K562 (cell line): ENCODE measurements around the gene BHLHE40. TPM values are rescaled to one million over a fixed set of nuclear protein-coding genes. Genes with fewer than 3 reads are reported as not detected.
A peak's percentile ranks its signal among the peaks of the same experiment; 100 is the strongest.

ENCODE experiments used
- CHCHD3 ChIP-seq: fragments of 250-450 bp; sonication (Bioruptor Pico); IDR thresholded peaks from 2 replicates; pipeline ENCODE4 v2.1.2; 2022; ENCODE audit warnings: mild to moderate bottlenecking
- COPS2 ChIP-seq: fragments of 450-650 bp; conservative IDR thresholded peaks from 2 replicates; pipeline ENCODE4 v1.6.1; 2016; ENCODE audit warnings: mild to moderate bottlenecking, moderate library complexity
- ELK1 ChIP-seq: sonication (generic); formaldehyde crosslinking; IDR thresholded peaks from 2 replicates; pipeline ENCODE4 v1.8.1; 2022; ENCODE audit warnings: missing genetic modification reagents
- FIP1L1 ChIP-seq: fragments of 200-400 bp; formaldehyde crosslinking; IDR thresholded peaks from 2 replicates; pipeline ENCODE4 v1.6.1; 2018; ENCODE audit warnings: mild to moderate bottlenecking, low read depth, low read length; ENCODE audit not compliant: poor library complexity, severe bottlenecking
- KAT8 ChIP-seq: fragments of 450-650 bp; IDR thresholded peaks from 2 replicates; pipeline ENCODE4 v1.6.1; 2016; ENCODE audit warnings: low read depth, mild to moderate bottlenecking
- MAFG ChIP-seq: fragments of 450-650 bp; conservative IDR thresholded peaks from 2 replicates; pipeline ENCODE4 v1.6.1; 2016; ENCODE audit warnings: missing genetic modification characterization, missing compliant biosample characterization
- MCM2 ChIP-seq: fragments of 450-650 bp; IDR thresholded peaks from 2 replicates; pipeline ENCODE4 v1.6.1; 2017; ENCODE audit warnings: low read depth, mild to moderate bottlenecking
- MTA3 ChIP-seq: fragments of 450-650 bp; formaldehyde crosslinking; IDR thresholded peaks from 2 replicates; pipeline ENCODE4 v1.6.1; 2017; ENCODE audit warnings: mild to moderate bottlenecking, borderline replicate concordance
- NFATC3 ChIP-seq: fragments of 450-650 bp; IDR thresholded peaks from 2 replicates; pipeline ENCODE4 v1.6.1; 2017; ENCODE audit warnings: mild to moderate bottlenecking
- NFRKB ChIP-seq: fragments of 450-650 bp; IDR thresholded peaks from 2 replicates; pipeline ENCODE4 v1.6.1; 2016; ENCODE audit warnings: low read depth
- OTX1 ChIP-seq: fragments of 450-650 bp; formaldehyde crosslinking; IDR thresholded peaks from 2 replicates; pipeline ENCODE4 v1.4.0; 2022; ENCODE audit warnings: mild to moderate bottlenecking
- PHB2 ChIP-seq: fragments of 450-650 bp; IDR thresholded peaks from 2 replicates; pipeline ENCODE4 v1.6.1; 2017; ENCODE audit warnings: low read depth
- SIX5 ChIP-seq, 2 experiments: IDR thresholded peaks; 2 replicates each; pipeline ENCODE4 v1.6.1; 2011; ENCODE audit warnings: low read length in 2 of 2, borderline replicate concordance in 1 of 2, low read depth in 1 of 2, mild to moderate bottlenecking in 1 of 2, moderate library complexity in 1 of 2; ENCODE audit not compliant: insufficient read depth in 1 of 2
- U2AF2 ChIP-seq: fragments of 200-400 bp; formaldehyde crosslinking; optimal IDR thresholded peaks from 2 replicates; pipeline ENCODE3; 2017; ENCODE audit warnings: low read depth, mild to moderate bottlenecking, low read length
- ZNF232 ChIP-seq: sonication (generic); formaldehyde crosslinking; IDR thresholded peaks from 2 replicates; pipeline ENCODE4 v1.8.0; 2022; ENCODE audit warnings: mild to moderate bottlenecking, missing genetic modification reagents
- ZNF41 ChIP-seq: fragments of 250-450 bp; sonication (Bioruptor Pico); conservative IDR thresholded peaks from 2 replicates; pipeline ENCODE4 v1.4.0; 2020; ENCODE audit warnings: mild to moderate bottlenecking
- polyA plus RNA-seq, 8 experiments: library from polyadenylated mRNA; depleted of rRNA in 4 of 8; stranded (reverse) in 5 of 8; unstranded in 3 of 8; fragments of >200 nt; fragmentation: Nextera tagmentation in 2 of 8; fragmentation: Illumina TruSeq in 1 of 8; extraction: Ambion mirVana in 2 of 8; extraction: Trizol in 1 of 8; gene quantifications; 2 replicates each; pipeline versions ENCODE4 v1.2.1 to v1.2.3, GENCODE V29; 2011 to 2014; ENCODE audit warnings: inconsistent platforms in 1 of 8, missing spikeins in 1 of 8
- total RNA-seq, 7 experiments: library from RNA; depleted of rRNA in 6 of 7; stranded (reverse); fragments of >200 nt in 6 of 7; fragmentation: Illumina TruSeq in 2 of 7; extraction: Trizol in 2 of 7; gene quantifications; 2 replicates each; pipeline versions ENCODE4 v1.2.1 to v1.2.3, GENCODE V29; 2011 to 2021; ENCODE audit warnings: low replicate concordance in 1 of 7
- TF ChIP-seq, protein P1 (sequence below): IDR thresholded peaks from 3 replicates; pipeline ENCODE4 v1.6.1; 2011; ENCODE audit warnings: borderline replicate concordance, mild to moderate bottlenecking; ENCODE audit not compliant: insufficient read length, insufficient read depth
- TF ChIP-seq, protein P2 (sequence below), 2 experiments: fragments of 200-800 bp in 1 of 2; sonication (Bioruptor generic) in 1 of 2; sonication (generic) in 1 of 2; formaldehyde crosslinking in 1 of 2; IDR thresholded peaks in 1 of 2; conservative IDR thresholded peaks in 1 of 2; 2 replicates each; pipeline versions ENCODE4 v1.5.0 to v1.6.1; 2016 to 2020; ENCODE audit warnings: missing compliant biosample characterization in 1 of 2, missing genetic modification characterization in 1 of 2, missing genetic modification reagents in 1 of 2
- TF ChIP-seq, protein P3 (sequence below): fragments of 250-450 bp; sonication (Bioruptor Pico); IDR thresholded peaks from 2 replicates; pipeline ENCODE4 v1.4.0; 2020
- TF ChIP-seq, protein P4 (sequence below): fragments of 450-650 bp; IDR thresholded peaks from 2 replicates; pipeline ENCODE4 v1.7.0; 2016; ENCODE audit warnings: borderline replicate concordance
- TF ChIP-seq, protein P5 (sequence below): sonication (generic); formaldehyde crosslinking; IDR thresholded peaks from 2 replicates; pipeline ENCODE4 v1.8.0; 2022; ENCODE audit warnings: mild to moderate bottlenecking, missing genetic modification reagents

Gene BHLHE40
- total and polyA plus RNA-seq, 9 of the 15 experiments (the other 6 are each of a cell fraction or from before 2014, with no cell fraction given), result 12.0 to 83.9 (median 31.4) TPM

GRCh38 chr3:4999531-5000184, 20.4 kb downstream of the BHLHE40 start (continued):
- TF ChIP-seq CHCHD3, result no peak
- no peak for TF ChIP-seq ELK1 (CRISPR knock-in tag)
- TF ChIP-seq OTX1 (CRISPR knock-in tag), result 0 out of 2 replicates have a peak, but pooled peaks have one; percentile 35
- TF ChIP-seq, protein P1, sequence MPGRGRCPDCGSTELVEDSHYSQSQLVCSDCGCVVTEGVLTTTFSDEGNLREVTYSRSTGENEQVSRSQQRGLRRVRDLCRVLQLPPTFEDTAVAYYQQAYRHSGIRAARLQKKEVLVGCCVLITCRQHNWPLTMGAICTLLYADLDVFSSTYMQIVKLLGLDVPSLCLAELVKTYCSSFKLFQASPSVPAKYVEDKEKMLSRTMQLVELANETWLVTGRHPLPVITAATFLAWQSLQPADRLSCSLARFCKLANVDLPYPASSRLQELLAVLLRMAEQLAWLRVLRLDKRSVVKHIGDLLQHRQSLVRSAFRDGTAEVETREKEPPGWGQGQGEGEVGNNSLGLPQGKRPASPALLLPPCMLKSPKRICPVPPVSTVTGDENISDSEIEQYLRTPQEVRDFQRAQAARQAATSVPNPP, result no peak
- TF ChIP-seq MTA3, result no peak; the same call in 1 of the 2 replicates
- TF ChIP-seq NFATC3, result no peak
- no peak for TF ChIP-seq ZNF232 (CRISPR knock-in tag)
- TF ChIP-seq PHB2, result no peak
- TF ChIP-seq, protein P2, sequence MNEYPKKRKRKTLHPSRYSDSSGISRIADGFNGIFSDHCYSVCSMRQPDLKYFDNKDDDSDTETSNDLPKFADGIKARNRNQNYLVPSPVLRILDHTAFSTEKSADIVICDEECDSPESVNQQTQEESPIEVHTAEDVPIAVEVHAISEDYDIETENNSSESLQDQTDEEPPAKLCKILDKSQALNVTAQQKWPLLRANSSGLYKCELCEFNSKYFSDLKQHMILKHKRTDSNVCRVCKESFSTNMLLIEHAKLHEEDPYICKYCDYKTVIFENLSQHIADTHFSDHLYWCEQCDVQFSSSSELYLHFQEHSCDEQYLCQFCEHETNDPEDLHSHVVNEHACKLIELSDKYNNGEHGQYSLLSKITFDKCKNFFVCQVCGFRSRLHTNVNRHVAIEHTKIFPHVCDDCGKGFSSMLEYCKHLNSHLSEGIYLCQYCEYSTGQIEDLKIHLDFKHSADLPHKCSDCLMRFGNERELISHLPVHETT (CRISPR knock-in tag; conservative IDR thresholded peaks at IDR 0.05 in 1 of 2, IDR thresholded peaks at IDR 0.05 in 1 of 2), result peak in 1 of 2 experiments; percentile 63; a peak in 1 of 4 replicates
- TF ChIP-seq NFRKB, result no peak
- TF ChIP-seq, protein P3, sequence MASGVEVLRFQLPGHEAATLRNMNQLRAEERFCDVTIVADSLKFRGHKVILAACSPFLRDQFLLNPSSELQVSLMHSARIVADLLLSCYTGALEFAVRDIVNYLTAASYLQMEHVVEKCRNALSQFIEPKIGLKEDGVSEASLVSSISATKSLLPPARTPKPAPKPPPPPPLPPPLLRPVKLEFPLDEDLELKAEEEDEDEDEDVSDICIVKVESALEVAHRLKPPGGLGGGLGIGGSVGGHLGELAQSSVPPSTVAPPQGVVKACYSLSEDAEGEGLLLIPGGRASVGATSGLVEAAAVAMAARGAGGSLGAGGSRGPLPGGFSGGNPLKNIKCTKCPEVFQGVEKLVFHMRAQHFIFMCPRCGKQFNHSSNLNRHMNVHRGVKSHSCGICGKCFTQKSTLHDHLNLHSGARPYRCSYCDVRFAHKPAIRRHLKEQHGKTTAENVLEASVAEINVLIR (CRISPR knock-in tag), result no peak
- TF ChIP-seq COPS2, result no peak
- TF ChIP-seq U2AF2, result no peak
- no peak for TF ChIP-seq MAFG (tag)
- no peak for TF ChIP-seq KAT8
- TF ChIP-seq MCM2, result no peak
- TF ChIP-seq SIX5 (IDR thresholded peaks at IDR 0.05; ENCODE audit: borderline replicate concordance in 1 of 2, insufficient read depth in 1 of 2, low read depth in 1 of 2, low read length in 2 of 2), result no peak
- TF ChIP-seq, protein P4, sequence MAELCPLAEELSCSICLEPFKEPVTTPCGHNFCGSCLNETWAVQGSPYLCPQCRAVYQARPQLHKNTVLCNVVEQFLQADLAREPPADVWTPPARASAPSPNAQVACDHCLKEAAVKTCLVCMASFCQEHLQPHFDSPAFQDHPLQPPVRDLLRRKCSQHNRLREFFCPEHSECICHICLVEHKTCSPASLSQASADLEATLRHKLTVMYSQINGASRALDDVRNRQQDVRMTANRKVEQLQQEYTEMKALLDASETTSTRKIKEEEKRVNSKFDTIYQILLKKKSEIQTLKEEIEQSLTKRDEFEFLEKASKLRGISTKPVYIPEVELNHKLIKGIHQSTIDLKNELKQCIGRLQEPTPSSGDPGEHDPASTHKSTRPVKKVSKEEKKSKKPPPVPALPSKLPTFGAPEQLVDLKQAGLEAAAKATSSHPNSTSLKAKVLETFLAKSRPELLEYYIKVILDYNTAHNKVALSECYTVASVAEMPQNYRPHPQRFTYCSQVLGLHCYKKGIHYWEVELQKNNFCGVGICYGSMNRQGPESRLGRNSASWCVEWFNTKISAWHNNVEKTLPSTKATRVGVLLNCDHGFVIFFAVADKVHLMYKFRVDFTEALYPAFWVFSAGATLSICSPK, result no peak
- no peak for TF ChIP-seq ZNF41
- TF ChIP-seq, protein P5, sequence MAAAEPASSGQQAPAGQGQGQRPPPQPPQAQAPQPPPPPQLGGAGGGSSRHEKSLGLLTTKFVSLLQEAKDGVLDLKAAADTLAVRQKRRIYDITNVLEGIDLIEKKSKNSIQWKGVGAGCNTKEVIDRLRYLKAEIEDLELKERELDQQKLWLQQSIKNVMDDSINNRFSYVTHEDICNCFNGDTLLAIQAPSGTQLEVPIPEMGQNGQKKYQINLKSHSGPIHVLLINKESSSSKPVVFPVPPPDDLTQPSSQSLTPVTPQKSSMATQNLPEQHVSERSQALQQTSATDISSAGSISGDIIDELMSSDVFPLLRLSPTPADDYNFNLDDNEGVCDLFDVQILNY, result no peak
- no peak for TF ChIP-seq FIP1L1
